Esophagus squamous epithelium (tissue), 4 donors: Measurements from ENCODE around the gene ALMS1.

Source experiments
- POLR2A ChIP-seq, 4 donors: fragments of 450-650 bp; IDR thresholded peaks; one replicate each; pipeline ENCODE4 v1.6.1; 2017; ENCODE audit warnings: antibody characterized with exemption in 4 of 4, mild to moderate bottlenecking in 4 of 4, moderate library complexity in 3 of 4
- TF ChIP-seq, protein P1 (sequence below), 6 experiments: fragments of 450-650 bp in 4 of 6; fragments of 200-600 bp in 2 of 6; sonication (generic) in 2 of 6; IDR thresholded peaks; one replicate each; pipeline ENCODE4 v1.5.1; 2016 to 2019; ENCODE audit warnings: antibody characterized with exemption in 6 of 6, mild to moderate bottlenecking in 4 of 6, moderate library complexity in 4 of 6

DNA sequence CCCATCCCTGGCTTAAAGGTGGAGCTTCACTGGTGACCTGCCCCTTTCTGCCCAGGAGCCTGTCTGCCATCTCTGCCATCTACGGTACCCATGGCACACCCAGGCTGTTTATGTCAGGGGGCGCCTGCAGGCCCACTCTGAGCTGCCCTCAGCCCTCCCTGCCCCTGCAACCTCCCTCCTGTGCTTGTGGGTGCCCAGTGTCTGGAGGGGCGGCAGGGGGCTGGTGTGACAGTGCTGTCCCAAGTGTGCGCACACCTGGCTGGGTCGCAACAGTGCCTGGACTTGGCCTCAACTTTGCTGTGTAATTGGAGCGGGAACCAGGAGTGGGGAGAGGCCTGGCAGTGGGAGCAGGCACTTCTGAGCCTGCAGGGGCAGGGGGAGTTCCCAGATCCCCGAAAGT is 102.4 kb downstream of the ALMS1 start:
- TF ChIP-seq, protein P1, sequence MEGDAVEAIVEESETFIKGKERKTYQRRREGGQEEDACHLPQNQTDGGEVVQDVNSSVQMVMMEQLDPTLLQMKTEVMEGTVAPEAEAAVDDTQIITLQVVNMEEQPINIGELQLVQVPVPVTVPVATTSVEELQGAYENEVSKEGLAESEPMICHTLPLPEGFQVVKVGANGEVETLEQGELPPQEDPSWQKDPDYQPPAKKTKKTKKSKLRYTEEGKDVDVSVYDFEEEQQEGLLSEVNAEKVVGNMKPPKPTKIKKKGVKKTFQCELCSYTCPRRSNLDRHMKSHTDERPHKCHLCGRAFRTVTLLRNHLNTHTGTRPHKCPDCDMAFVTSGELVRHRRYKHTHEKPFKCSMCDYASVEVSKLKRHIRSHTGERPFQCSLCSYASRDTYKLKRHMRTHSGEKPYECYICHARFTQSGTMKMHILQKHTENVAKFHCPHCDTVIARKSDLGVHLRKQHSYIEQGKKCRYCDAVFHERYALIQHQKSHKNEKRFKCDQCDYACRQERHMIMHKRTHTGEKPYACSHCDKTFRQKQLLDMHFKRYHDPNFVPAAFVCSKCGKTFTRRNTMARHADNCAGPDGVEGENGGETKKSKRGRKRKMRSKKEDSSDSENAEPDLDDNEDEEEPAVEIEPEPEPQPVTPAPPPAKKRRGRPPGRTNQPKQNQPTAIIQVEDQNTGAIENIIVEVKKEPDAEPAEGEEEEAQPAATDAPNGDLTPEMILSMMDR (IDR thresholded peaks at IDR 0.05), result no peak
- no peak for TF ChIP-seq POLR2A (IDR thresholded peaks at IDR 0.05)
